Measurements from ENCODE around the gene SSTR1. TPM values are rescaled to one million over a fixed set of nuclear protein-coding genes. Genes with fewer than 3 reads are reported as not detected.

SSTR1 gene
- total and polyA plus RNA-seq, 2 donors (not counting 3 experiments of a cell fraction or from before 2014, with no cell fraction given) = 1.4 to 1.9 TPM

DNA sequence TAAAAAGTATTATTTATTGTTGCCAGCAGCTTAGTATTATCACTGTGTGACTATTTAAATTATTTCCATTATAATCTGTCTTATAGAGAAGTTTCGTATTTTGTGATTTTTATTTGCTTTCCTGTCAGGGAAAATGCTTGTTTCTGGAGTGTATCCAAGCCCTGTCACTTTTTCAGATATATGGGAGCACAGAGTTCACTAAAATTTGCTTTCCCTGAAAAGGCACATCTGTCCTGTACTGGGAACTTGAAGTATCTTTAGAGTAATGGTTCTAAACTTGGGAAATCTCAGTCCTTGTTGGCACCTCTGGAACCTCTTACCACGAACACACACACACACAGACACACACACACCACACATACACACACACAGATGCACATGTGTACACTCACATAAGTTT lies 39.3 kb upstream of the SSTR1 start:
- Histone ChIP-seq H3K27me3 (ENCODE audit: control insufficient read depth in 2 of 2, insufficient read depth in 2 of 2, low read length in 2 of 2) (no peaks in the 10 kb centered on the region), H4K20me1 (replicated peaks; ENCODE audit: control insufficient read depth, extremely low read depth, insufficient read depth, low read length) (no peaks in the 10 kb centered on the region), H3K4me2 (ENCODE audit: insufficient read depth, low read length) (no peak overlapping the region), H2AFZ (ENCODE audit: low read depth, low read length) (no peak overlapping the region), H3K27ac (ENCODE audit: insufficient read depth, low read depth, low read length) (no peak overlapping the region), H3K79me2 (ENCODE audit: control insufficient read depth, insufficient read depth, low read length) (no peaks in the 10 kb centered on the region), H3K36me3 (ENCODE audit: control insufficient read depth in 2 of 2, extremely low read depth in 1 of 2, insufficient read depth in 2 of 2, low read length in 2 of 2) (no peaks in the 10 kb centered on the region), H3K4me1 (ENCODE audit: control insufficient read depth, extremely low read depth, insufficient read depth, low read length) (no peaks in the 10 kb centered on the region), H3K9me3 (replicated peaks; ENCODE audit: control insufficient read depth, insufficient read depth, low read length) (no peaks in the 10 kb centered on the region), H3K9ac (replicated peaks; ENCODE audit: extremely low read depth, insufficient read depth, low read length) (no peak overlapping the region), H3K4me3 (replicated peaks in 1 of 3; ENCODE audit: insufficient read depth in 1 of 3, low read depth in 1 of 3, low read length in 3 of 3) (no peak overlapping the region), H3K9me1 (replicated peaks; ENCODE audit: control insufficient read depth, extremely low read depth, insufficient read depth, low read length) (no peaks in the 10 kb centered on the region)
- POLR2A ChIA-PET = no interaction called here
- CTCF ChIA-PET = no interaction called here
- DNase-seq (ENCODE audit: low read depth, low spot score) (no peak), FAIRE-seq (no peak)
- no TSS peak for BruUV-seq (replicated peaks)
- TF ChIP-seq MAX (IDR thresholded peaks at IDR 0.05; ENCODE audit: insufficient read depth, insufficient read length) (no peak), POLR2AphosphoS5 (IDR thresholded peaks at IDR 0.05; ENCODE audit: insufficient read depth, low read depth, low read length) (no peak), GATA2 (IDR thresholded peaks at IDR 0.05; ENCODE audit: insufficient read depth, insufficient read length, low read depth, low read length) (no peak), POLR2A (IDR thresholded peaks at IDR 0.05; ENCODE audit: low read depth, low read length) (no peak), EZH2 (IDR thresholded peaks at IDR 0.05; ENCODE audit: borderline replicate concordance, low read depth, low read length, severe bottlenecking) (no peak), FOS (IDR thresholded peaks at IDR 0.05; ENCODE audit: borderline replicate concordance, insufficient read depth, low read length) (no peak)
- TF ChIP-seq, protein P1, sequence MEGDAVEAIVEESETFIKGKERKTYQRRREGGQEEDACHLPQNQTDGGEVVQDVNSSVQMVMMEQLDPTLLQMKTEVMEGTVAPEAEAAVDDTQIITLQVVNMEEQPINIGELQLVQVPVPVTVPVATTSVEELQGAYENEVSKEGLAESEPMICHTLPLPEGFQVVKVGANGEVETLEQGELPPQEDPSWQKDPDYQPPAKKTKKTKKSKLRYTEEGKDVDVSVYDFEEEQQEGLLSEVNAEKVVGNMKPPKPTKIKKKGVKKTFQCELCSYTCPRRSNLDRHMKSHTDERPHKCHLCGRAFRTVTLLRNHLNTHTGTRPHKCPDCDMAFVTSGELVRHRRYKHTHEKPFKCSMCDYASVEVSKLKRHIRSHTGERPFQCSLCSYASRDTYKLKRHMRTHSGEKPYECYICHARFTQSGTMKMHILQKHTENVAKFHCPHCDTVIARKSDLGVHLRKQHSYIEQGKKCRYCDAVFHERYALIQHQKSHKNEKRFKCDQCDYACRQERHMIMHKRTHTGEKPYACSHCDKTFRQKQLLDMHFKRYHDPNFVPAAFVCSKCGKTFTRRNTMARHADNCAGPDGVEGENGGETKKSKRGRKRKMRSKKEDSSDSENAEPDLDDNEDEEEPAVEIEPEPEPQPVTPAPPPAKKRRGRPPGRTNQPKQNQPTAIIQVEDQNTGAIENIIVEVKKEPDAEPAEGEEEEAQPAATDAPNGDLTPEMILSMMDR (IDR thresholded peaks at IDR 0.05; ENCODE audit: extremely low read depth in 1 of 2, insufficient read depth in 1 of 2, low read depth in 1 of 2, low read length in 2 of 2) = no peak
- intact Hi-C loops (cut with micrococcal nuclease) (no loop called here), dilution Hi-C loops (cut with MboI; ENCODE audit: extremely low pct_ligation_motif_present, low sequenced_read_pairs) (no loop called here)
